Measurements from ENCODE around the gene HFM1.

DNA sequence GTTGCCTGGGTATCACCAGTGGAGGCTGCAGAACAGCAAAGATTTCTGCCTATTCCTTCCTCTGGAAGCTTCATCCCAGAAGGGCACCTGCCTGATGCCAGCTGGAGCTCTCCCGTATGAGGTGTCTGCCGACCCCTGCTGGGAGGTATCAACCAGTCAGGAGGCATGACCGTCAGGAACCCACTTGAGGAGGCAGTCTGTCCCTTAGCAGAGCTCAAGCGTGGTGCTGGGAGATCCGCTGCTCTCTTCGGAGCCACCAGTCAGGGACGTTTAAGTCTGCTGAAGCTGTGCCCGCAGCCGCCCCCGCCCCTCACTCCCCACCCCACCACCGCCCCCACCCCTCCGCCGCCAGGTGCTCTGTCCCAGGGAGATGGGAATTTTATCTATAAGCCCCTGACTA is 23.1 kb upstream of the HFM1 start:
- TF ChIP-seq CTCF (conservative IDR thresholded peaks at IDR 0.05; ENCODE audit: low read depth in 2 of 2) (no peak; a peak in 1 of 4 replicates), POLR2AphosphoS5 (IDR thresholded peaks at IDR 0.05; ENCODE audit: low read depth) (no peak), EZH2phosphoT487 (IDR thresholded peaks at IDR 0.05; ENCODE audit: unreplicated experiment) (no peak)
- TF ChIP-seq, protein P1, sequence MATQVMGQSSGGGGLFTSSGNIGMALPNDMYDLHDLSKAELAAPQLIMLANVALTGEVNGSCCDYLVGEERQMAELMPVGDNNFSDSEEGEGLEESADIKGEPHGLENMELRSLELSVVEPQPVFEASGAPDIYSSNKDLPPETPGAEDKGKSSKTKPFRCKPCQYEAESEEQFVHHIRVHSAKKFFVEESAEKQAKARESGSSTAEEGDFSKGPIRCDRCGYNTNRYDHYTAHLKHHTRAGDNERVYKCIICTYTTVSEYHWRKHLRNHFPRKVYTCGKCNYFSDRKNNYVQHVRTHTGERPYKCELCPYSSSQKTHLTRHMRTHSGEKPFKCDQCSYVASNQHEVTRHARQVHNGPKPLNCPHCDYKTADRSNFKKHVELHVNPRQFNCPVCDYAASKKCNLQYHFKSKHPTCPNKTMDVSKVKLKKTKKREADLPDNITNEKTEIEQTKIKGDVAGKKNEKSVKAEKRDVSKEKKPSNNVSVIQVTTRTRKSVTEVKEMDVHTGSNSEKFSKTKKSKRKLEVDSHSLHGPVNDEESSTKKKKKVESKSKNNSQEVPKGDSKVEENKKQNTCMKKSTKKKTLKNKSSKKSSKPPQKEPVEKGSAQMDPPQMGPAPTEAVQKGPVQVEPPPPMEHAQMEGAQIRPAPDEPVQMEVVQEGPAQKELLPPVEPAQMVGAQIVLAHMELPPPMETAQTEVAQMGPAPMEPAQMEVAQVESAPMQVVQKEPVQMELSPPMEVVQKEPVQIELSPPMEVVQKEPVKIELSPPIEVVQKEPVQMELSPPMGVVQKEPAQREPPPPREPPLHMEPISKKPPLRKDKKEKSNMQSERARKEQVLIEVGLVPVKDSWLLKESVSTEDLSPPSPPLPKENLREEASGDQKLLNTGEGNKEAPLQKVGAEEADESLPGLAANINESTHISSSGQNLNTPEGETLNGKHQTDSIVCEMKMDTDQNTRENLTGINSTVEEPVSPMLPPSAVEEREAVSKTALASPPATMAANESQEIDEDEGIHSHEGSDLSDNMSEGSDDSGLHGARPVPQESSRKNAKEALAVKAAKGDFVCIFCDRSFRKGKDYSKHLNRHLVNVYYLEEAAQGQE (IDR thresholded peaks at IDR 0.05; ENCODE audit: unreplicated experiment), result no peak

Measured in GM23338 (cell line).